Gastrocnemius medialis (tissue), 4 donors: ENCODE measurements around the gene GTPBP4.

ENCODE experiments used
- POLR2A ChIP-seq, 2 donors: fragments of 450-650 bp; IDR thresholded peaks; one replicate each; pipeline ENCODE4 v1.6.1; 2017; ENCODE audit warnings: antibody characterized with exemption in 2 of 2, mild to moderate bottlenecking in 2 of 2, moderate library complexity in 2 of 2
- TF ChIP-seq, protein P1 (sequence below), 5 experiments: fragments of 450-650 bp in 3 of 5; fragments of 200-600 bp in 2 of 5; sonication (generic) in 2 of 5; IDR thresholded peaks in 4 of 5; conservative IDR thresholded peaks in 1 of 5; 1 replicate in 4 of 5; 2 replicates in 1 of 5; pipeline ENCODE4 v1.5.1; 2016 to 2019; ENCODE audit warnings: antibody characterized with exemption in 5 of 5, mild to moderate bottlenecking in 3 of 5, moderate library complexity in 3 of 5

DNA sequence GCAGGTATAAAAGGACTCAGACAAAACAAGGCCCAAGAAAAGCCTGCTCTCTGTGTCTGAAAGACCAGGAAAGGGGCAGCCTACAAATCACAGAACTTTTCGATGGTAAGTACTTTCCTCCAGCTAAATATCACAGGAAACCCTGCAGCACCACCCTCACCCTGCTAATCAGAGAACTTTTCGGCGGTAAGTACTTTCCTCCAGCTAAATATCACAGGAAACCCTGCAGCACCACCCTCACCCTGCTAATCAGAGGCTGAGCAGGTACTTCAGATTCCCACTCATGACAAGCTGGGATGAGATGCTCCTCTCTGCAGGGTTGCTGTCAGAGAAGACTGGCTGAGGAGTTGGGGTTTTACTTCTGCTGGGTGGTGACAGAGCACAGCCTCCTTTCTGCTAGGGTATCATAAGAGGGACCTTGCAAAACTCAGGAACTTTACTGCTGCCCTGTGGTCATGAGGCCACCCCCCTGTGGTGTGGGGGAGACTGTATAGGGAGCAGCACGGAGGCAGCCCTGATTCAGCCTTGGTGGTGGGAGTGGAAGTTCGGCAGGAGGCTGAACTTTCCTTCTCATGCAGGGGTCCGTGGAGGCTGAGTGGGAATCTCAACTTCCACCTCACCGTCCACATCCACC is 75.1 kb downstream of the GTPBP4 start:
- TF ChIP-seq, protein P1, sequence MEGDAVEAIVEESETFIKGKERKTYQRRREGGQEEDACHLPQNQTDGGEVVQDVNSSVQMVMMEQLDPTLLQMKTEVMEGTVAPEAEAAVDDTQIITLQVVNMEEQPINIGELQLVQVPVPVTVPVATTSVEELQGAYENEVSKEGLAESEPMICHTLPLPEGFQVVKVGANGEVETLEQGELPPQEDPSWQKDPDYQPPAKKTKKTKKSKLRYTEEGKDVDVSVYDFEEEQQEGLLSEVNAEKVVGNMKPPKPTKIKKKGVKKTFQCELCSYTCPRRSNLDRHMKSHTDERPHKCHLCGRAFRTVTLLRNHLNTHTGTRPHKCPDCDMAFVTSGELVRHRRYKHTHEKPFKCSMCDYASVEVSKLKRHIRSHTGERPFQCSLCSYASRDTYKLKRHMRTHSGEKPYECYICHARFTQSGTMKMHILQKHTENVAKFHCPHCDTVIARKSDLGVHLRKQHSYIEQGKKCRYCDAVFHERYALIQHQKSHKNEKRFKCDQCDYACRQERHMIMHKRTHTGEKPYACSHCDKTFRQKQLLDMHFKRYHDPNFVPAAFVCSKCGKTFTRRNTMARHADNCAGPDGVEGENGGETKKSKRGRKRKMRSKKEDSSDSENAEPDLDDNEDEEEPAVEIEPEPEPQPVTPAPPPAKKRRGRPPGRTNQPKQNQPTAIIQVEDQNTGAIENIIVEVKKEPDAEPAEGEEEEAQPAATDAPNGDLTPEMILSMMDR (IDR thresholded peaks at IDR 0.05 in 4 of 5, conservative IDR thresholded peaks at IDR 0.05 in 1 of 5) = no peak
- no peak for TF ChIP-seq POLR2A (IDR thresholded peaks at IDR 0.05)
